ENCODE results near the gene TSPAN17.
"Not testable (repeated sequence)": the region's sequence is repeated elsewhere in the genome, so short reads cannot be mapped to it uniquely, and the experiment has no call there.

Gene TSPAN17

DNA sequence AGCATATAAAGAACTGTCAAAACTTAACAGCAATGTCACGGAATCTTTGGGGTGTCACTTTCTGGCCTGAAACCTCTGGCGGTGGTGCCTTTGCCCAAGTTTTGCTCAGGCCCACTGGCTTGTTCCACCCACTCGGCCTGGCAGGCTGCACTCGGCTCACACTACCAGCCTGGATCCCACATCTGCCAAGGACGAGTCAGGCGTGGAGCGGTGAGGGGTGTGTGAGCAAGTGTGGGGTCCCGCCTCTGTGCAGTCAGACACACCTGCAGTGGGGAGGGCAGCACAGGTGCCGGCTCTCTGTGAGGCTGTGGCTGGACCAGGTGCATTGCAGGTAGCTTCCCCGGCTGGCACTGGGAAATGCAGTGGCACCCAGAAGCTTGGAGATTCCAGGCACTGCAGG, 40.0 kb downstream of the TSPAN17 start:
- DNase-seq: no peak

DNA sequence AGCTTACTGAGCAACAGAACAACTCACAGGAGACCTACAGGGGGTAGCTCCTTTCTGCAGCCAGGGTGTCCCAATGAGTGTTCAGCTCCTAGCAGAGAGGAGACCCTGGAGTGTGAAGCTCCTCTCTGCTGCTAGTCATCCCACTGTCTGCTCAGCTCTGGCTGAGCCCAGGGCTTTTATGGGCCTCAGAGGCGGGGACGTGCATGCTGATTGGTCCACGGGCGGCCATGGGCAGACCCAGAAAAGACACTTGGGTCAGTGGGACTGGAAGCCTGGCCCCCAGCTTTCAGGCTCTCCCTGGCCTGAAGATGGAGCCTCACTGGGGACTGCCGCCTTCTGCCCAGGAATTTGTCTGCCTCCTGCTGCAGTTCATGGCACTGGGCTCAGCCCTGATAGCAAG, 40.6 kb downstream of the TSPAN17 start:
- no peak for DNase-seq

DNA sequence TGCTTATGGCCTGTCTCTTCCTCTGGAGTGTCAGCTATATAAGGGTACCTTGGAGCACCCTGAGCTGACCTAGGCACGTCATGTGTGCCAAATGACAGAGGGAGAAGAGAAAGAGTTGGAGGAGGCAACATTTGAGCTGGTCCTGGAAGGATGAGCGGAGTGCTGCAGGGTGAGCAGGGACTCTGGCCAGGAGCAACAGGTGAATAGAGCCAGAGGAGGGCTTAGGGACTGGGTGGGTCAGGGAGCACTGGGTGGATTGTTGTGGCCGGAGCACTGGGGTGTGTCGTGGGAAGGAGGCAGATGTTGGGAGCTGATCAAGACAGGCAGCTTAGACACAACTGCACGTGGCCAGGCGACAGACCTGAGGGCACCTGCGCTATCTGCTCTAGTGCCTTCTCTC, 43.6 kb downstream of the TSPAN17 start:
- no peak for DNase-seq

GRCh38 chr5:176691524-176691923, 44.2 kb downstream of the TSPAN17 start:
- DNase-seq: no peak

- no peak for DNase-seq
Measured at GRCh38 chr5:176692326-176692725, 45.0 kb downstream of the TSPAN17 start.

DNA sequence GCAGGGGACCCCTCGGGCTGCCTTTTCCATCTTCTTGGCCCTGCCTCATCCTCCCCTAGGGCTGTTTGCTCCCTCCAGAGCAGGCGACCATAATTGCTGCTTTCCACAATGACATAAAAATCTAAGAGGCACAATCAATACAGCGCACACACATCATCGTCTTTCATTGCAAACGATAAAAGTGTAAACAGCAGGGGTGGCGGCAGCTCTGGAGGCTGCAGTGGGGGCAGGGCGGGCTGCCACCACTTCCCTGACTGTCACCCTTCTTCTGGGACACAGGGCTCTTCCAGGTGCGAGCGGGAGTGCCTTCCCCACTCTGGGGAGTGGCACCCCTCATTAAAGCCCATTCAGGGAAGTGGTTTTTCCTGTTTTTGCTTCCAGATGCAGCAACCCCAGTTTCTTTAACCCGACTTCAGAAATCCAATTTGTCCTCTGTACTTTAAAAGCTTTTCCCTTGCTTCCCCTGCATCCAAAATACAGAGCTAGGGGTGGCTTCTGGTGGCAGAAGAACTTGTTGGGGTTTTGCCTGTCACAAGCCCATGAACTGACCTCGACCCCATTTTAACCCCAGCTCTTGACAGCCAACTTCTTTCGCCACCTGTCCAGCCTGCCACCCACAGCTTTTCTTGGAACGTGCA, 45.7 kb downstream of the TSPAN17 start:
- no peak for DNase-seq

- DNase-seq: no peak
Measured at GRCh38 chr5:176693477-176693851, 46.2 kb downstream of the TSPAN17 start.

DNA sequence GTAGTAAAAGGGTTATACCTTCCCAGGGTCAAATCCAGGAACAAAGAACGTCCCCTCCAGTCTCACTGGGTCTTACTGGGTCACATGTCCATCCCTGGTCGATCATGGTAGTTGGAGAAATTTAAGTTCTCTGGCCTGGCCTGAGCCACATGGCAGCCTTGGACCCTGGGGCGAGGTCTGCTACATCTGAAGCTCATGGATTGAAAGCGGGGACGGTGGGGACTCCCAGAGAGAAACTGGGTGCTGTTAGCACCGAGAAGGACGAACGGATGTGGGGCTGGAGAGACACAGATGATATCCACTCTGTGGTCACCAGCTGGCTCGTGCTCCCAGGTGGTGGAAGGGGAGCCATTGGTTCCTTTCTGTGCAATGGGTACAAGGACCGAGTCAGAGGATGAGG, 46.9 kb downstream of the TSPAN17 start:
- DNase-seq: no peak

GRCh38 chr5:176694631-176695030, 47.3 kb downstream of the TSPAN17 start:
- DNase-seq: no peak

GRCh38 chr5:176695073-176695472, 47.8 kb downstream of the TSPAN17 start:
- DNase-seq: no peak

- no peak for DNase-seq
Measured at GRCh38 chr5:176697267-176697933, 50.1 kb downstream of the TSPAN17 start.

- DNase-seq: no peak
Measured at GRCh38 chr5:176697934-176698538, 50.8 kb downstream of the TSPAN17 start.

DNA sequence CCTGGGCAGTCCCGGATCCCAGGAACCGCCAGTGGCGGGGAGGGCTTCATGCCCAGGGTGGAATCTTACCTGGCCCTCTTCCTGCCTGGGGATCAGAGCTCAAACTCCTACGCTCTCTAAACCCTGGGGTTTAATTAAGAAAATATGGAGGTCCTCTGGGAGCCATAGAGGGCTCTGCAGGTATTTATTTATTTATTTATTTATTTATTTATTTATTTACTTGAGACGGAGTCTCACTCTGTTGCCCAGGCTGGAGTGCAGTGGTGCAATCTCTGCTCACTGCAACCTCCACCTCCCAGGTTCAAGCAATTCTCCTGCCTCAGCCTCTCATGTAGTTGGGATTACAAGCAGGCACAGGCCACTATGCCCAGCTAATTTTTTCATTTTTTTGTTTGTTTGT, 52.2 kb downstream of the TSPAN17 start:
- not testable (repeated sequence) for DNase-seq

GRCh38 chr5:176700239-176700847, 53.1 kb downstream of the TSPAN17 start:
- DNase-seq: no peak

DNA sequence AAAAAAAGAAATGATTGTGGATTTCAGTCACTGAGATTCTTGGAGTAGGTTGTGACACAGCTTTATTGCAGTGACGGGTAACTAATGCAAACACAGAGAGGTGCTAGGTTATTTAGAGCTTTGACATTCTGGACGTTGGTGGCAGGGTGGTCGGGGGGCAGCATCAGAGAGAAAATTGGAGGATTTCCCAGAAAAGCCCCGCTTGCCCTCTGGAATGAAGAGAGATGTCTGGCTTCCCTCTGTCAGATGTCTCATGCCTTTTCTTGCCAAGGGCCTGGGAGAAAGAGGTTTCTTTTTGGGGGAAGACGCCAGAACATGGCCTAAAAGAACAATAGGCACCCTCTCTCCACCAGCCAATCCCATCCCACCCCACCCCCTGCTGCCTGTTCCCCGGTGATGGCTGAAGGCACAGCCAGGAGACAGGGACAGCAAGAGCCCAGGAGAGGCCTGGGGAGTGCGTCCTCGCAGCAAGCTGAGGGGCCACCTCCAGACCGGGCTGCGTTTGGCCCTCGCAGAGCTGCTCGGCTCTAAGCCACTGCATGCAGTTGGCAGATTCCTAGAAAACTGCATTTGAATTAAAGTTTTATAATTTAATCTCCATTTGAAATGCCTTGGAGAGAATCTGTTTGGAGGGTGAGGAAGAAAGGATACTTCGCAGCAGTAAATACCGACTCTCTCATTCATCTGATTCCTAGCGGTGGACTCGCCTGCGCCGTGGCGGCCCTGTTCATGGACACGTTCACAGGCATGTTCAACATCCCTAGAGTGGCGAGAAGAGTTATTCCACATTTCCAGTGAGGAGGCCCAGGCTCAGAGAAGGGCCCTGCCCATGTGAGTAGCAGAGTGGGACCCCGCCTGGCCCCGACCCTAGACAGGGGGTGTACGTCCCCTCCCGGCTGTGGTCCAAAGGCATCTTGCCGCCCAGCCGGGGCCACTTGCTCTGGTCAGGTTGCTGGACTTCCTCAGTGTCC, 55.7 kb downstream of the TSPAN17 start:
- DNase-seq: no peak

DNA sequence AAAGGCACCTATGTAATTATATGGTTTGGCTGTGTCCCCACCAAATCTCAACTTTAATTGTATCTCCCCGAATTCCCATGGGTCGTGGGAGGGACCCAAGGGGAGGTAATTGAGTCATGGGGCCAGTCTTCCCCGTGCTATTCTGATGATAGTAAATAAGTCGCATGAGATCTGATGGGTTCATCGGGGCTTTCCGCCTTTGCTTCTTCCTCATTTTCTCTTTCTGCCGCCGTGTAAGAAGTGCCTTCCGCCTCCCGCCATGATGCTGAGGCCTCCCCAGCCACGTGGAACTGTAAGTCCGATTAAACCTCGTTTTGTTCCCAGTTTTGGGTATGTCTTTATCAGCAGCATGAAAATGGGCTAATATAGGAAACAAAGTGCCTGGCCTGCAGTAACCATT, 56.6 kb downstream of the TSPAN17 start:
- DNase-seq: no peak

DNA sequence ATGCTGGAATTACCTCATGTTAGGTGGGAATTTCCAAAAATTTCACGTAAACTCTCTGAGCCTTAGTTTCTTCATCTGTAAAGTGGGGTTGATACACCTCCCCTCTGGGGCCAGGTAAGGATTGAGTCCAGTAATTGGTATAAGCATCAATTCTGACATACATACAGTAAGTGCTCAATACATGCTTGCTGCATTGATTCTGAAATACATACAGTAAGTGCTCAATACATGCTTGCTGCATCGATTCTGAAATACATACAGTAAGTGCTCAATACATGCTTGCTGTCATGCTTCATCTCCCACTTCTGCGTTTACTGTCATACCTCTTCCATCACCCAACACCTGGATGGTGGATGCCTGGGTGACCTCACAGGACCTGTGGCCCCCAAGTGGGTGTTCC, 57.1 kb downstream of the TSPAN17 start:
- no peak for DNase-seq

DNA sequence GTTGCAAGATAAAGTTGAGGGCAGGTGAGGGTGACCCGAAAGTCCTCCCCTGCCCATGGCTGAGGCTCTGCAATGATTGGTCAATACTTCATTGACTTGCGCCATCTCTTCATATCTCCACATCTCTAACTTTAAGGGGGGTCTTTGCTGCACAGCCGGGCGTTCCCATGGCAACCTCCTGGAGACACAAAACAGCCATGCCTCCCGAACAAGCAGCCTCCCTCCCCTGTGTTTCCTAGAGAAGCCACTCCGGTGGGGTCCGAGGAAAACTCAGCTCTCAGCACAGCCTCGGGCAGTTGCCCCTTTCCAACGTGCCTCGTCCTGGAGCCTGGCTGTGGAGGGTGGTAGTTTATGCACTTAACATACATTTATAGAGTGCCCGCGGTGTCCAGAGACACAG, 57.5 kb downstream of the TSPAN17 start:
- no peak for DNase-seq
